GM12801 (cell line): Measurements from ENCODE around the gene P4HB.

Experiments used
- TF ChIP-seq, protein P1 (sequence below): IDR thresholded peaks from one replicate; pipeline ENCODE4 v1.5.1; 2011; ENCODE audit warnings: control low read depth; ENCODE audit not compliant: insufficient read length; ENCODE audit errors: extremely low read depth

Gene P4HB

DNA sequence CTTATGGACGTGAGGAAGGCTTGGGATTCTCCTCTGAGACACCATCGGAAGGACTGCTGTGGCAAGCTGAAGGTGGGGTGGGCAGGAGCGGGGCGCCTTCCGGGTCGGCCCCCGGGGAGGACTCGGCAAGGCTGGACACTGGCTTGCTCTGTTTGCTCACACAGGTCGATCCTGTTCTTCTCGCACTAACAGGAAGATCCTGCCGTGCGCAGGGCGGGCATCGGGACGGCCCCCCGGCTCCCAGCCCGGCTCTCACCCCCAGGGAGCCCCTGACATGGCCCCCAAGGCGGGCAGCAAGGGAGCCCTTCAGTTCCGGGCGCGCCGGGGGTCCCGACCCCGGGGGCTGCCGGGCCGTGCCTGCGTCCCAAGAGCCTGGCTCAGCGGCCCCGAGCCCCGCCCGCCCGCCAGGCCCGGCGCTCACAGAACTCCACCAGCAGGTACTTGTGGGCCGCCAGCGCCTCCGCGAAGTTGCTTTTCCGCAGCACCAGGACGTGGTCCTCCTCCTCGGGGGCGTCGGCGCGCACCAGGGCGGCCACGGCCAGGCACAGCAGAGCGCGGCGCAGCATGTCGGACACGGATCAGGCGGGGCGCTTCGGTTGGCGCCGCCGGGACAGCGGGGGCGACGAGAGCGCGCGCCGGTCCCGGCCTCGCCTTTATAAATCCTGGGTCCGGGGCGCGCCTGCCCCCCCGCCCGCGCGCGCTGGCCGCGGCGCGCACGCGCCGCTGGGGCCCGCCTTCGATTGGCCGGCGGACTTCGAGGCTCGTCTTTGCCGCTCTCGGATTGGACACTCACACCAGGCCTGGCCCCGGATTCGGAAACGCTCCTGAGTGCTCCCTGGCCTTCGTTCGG is at the start of gene P4HB:
P4HB (minus strand) TSS at position 630 of the 850 bp plus-strand sequence; CDS start at position 566, 64 bp downstream.
- TF ChIP-seq, protein P1, sequence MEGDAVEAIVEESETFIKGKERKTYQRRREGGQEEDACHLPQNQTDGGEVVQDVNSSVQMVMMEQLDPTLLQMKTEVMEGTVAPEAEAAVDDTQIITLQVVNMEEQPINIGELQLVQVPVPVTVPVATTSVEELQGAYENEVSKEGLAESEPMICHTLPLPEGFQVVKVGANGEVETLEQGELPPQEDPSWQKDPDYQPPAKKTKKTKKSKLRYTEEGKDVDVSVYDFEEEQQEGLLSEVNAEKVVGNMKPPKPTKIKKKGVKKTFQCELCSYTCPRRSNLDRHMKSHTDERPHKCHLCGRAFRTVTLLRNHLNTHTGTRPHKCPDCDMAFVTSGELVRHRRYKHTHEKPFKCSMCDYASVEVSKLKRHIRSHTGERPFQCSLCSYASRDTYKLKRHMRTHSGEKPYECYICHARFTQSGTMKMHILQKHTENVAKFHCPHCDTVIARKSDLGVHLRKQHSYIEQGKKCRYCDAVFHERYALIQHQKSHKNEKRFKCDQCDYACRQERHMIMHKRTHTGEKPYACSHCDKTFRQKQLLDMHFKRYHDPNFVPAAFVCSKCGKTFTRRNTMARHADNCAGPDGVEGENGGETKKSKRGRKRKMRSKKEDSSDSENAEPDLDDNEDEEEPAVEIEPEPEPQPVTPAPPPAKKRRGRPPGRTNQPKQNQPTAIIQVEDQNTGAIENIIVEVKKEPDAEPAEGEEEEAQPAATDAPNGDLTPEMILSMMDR: no peak

DNA sequence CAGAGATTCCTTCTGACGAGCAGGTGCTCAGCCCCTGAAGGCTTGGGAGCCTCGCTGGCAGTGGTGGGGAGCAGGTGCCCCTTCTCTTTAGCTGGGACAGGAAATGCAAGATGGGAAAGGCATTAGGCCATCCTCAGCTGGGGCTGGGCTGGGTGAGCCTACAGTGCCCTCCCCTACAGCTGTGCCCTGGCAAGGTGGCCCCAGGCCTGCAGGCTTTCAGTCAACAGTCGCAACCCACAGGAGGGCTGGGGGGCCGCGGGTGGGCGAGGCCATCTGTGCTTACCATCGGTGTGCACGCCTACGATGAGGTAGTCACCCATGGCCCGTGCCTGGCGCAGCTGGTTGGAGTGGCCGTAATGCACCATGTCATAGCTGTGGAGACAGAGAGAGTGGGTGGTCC is 48.9 kb upstream of the P4HB start:
- TF ChIP-seq, protein P1: no peak

DNA sequence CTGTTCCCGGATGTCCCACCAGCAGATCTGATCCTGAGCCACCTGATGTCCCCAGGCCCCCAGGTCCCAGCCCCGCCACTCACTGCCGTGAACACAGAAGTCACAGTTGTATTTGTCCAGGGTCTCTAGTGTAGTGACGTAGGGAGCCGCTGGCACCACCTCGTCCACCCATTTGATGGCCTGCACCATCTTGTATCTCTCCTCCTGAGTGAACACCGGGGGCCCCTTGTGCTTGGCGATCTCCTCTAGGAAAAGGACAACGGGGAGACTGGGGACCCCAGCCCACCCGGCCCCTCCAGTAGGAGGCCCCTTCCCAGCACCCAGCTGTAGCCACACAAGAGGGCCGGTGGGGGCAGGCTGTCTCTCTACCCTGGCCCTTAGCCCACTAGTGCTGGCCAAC is 48.5 kb upstream of the P4HB start:
- TF ChIP-seq, protein P1: no peak

DNA sequence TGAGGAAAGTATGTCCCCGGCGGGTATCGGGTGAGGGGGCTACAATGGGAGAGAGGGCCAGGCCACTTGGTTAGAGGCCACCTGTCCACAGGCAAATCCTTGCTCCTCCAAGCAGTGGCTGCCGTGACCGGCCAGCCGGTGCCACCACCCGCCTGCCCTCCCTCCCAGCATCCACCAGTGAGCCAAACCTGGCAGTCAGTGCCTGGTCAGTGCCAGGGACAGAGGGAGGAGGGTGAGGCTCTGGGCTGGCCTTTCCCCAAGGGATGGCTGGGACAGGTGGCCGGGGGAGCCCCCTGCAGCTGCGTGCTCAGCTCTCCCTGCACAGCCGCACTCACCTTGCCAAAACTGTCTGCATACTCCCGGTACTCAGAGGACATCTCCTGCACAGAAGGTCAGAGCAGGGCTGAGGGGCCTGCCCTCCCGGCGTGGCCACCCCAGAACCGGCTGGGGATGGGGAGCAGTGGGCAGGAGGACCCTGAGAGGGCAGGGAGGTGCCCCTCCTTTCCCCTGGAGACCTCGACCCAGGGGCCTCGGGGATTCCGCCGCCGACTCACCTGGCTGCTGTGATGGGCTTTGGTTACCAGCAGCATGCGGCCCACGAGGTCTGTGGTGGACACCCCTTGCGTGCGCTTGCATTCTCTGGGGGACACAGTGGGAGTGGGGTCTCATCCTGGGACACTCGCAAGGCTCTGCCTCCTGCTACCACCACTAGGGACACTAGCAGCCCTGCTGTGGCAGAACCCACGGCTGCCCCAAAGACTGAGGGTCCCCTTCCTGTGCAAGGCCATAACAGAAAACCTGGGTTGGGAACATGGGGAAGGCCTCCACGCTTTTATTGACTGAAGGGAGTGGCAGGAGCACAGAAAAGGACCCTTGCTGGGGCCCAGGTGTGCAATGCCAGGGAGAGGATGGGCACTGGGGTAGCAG is 47.1 kb upstream of the P4HB start:
- TF ChIP-seq, protein P1: no peak

DNA sequence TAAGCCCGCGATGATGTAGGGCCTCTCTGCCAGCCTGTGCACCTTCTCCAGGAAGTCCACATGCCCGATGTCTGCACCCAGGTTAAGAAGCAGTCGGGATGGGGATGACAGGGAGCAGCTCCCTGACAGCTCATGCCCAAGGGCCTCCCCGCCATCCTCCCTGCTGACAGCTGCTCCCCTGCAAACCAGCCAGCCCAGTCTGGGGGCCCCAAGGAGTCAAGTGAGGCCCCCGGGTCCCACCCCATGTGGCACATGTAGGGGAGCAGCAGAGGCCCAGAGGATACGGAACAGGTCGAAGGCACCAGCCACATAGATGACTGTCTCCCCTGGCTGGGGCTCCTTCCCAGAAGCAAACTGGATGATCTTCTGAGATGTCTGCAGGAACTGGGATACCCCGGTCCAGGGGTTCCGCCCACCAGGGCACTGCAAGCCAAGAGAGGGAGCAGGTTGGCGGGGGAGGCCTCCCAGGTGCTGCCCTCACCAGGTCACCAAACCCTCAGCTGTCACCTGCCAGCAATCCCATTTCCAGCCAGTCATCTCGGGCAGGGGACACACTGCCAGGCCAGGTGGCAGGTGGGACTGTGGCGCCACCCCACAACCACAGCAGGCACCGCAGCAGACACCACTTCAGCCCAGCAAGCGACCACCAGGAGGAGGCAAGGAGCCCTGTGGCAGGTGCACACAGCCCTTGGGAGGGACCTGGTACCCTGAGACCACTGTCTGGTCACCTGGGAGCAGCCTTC is 46.3 kb upstream of the P4HB start:
- TF ChIP-seq, protein P1: no peak

DNA sequence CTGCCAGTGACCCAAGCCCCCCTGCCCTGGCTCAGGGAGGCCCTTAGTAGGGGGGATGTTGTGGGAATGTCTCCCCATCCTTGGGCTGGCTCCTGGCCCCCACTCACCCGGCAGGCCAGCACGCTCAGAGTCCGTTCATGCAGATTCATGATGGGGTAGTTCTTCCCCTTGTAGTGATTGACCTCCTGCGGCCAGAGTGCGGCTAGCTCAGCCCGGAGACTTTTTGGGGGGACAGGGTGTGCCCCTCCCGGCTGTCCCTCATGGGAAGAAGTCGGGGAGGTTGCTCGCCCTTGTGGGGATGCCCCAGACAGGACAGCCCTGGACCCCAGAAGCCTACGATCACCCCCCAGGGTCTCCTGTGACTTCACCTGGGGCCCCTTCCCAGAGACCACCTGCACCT is 45.7 kb upstream of the P4HB start:
- TF ChIP-seq, protein P1: no peak
